DOHH2 (cell line): ENCODE measurements around the gene TSC2.
A peak's percentile ranks its signal among the peaks of the same experiment; 100 is the strongest.

ENCODE experiments used
- H3F3A ChIP-seq: fragments of 200-600 bp; sonication (generic), shearing (Covaris generic); 2 replicates; pipeline ENCODE4 v1.6.0; 2016; ENCODE audit warnings: antibody characterized with exemption, mild to moderate bottlenecking; ENCODE audit not compliant: control insufficient read depth, insufficient read depth
- H3K27ac ChIP-seq: fragments of 200-600 bp; sonication (generic); 2 replicates; pipeline ENCODE4 v1.5.1; 2014; ENCODE audit warnings: low read depth, mild to moderate bottlenecking, low read length, moderate library complexity
- H3K27me3 ChIP-seq: fragments of 200-600 bp; sonication (generic); 2 replicates; pipeline ENCODE4 v1.6.1; 2014; ENCODE audit warnings: mild to moderate bottlenecking, low read length, mixed read lengths; ENCODE audit not compliant: control insufficient read depth
- H3K36me3 ChIP-seq: fragments of 200-600 bp; sonication (generic); 2 replicates; pipeline ENCODE4 v1.6.1; 2014; ENCODE audit warnings: mild to moderate bottlenecking, low read length, moderate library complexity, mixed read lengths; ENCODE audit not compliant: control insufficient read depth
- H3K4me1 ChIP-seq: fragments of 200-600 bp; sonication (generic); 2 replicates; pipeline ENCODE4 v1.6.1; 2014; ENCODE audit warnings: mild to moderate bottlenecking, low read length, mixed read lengths; ENCODE audit not compliant: control insufficient read depth
- H3K4me2 ChIP-seq: fragments of 200-600 bp; sonication (generic); 2 replicates; pipeline ENCODE4 v1.6.0; 2014; ENCODE audit warnings: mild to moderate bottlenecking, low read length, moderate library complexity
- H3K4me3 ChIP-seq: fragments of 200-600 bp; sonication (generic); 2 replicates; pipeline ENCODE4 v1.5.1; 2014; ENCODE audit warnings: mild to moderate bottlenecking, low read length, mixed read lengths
- H3K79me2 ChIP-seq: fragments of 200-600 bp; sonication (generic); 2 replicates; pipeline ENCODE4 v1.6.1; 2014; ENCODE audit warnings: mild to moderate bottlenecking, low read length, mixed read lengths; ENCODE audit not compliant: control insufficient read depth
- H3K9me2 ChIP-seq: fragments of 200-600 bp; sonication (generic); replicated peaks from 2 replicates; pipeline ENCODE4 v1.6.1; 2014; ENCODE audit warnings: mild to moderate bottlenecking, low read length, mixed read lengths; ENCODE audit not compliant: control insufficient read depth
- H3K9me3 ChIP-seq: fragments of 200-600 bp; sonication (generic); 2 replicates; pipeline ENCODE4 v1.6.1; 2014; ENCODE audit warnings: antibody characterized with exemption, low read length, mixed read lengths; ENCODE audit not compliant: control insufficient read depth, insufficient read depth
- H4K20me1 ChIP-seq: fragments of 200-600 bp; sonication (generic); 2 replicates; pipeline ENCODE4 v1.6.0; 2014; ENCODE audit warnings: low read depth, mild to moderate bottlenecking, antibody characterized with exemption, low read length, moderate library complexity; ENCODE audit not compliant: control insufficient read depth, insufficient read depth
- EZH2phosphoT487 ChIP-seq: fragments of 200-600 bp; sonication (generic); IDR thresholded peaks from 2 replicates; pipeline ENCODE4 v1.6.1; 2017; ENCODE audit warnings: borderline replicate concordance, mild to moderate bottlenecking, antibody characterized with exemption, low read length, moderate library complexity, mixed read lengths
- TF ChIP-seq, protein P1 (sequence below): fragments of 200-600 bp; sonication (generic); IDR thresholded peaks from one replicate; pipeline ENCODE4 v1.5.1; 2014; ENCODE audit warnings: antibody characterized with exemption, mild to moderate bottlenecking, low read depth, low read length; ENCODE audit not compliant: poor library complexity, severe bottlenecking

TSC2 gene

DNA sequence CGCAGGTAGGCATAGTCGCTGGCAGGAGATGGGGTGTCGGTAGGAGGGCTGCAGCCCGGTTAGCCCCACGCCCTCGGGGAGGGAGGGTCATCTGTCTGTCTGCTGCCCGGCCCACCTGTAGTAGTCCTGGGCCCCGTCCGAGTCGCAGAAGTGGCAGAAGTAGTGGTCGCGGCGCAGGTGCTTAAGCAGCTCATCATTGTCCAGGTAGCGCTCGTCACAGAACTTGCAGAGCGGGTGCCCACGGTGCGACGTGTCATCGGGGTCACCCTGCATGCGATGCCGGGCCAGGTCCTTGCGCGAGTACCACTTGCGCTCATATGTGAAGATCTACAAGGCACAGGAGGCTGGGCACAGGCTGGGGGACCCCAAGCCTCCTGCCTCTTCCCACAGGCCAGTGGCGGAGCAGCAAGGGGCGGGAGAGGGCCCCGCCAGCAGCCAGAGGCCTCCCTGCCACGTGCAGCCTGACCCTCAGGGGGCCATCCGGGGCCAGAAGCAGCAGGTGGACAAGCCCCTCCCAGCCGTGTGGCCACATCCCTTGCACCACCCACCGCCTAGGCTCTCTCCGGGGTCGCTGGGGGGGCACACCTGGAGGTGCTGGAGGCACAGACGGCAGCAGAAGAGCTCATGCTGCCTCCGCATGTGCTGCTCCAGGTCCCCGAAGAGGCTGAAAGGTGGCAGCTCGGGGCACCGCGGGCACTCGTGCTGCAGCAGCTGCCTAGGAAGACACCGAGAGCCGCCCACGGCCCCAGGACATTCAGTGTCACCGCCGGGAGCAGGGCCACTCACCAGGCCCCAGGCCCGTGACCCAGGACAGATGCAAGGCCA, 45.2 kb upstream of the TSC2 start:
- H3K9me3 ChIP-seq, result no peaks in the 10 kb centered on the region
- H3K27me3 ChIP-seq, result no peaks in the 10 kb centered on the region
- H3K79me2 ChIP-seq, result peaks cover 62% of the 10 kb centered on the region
- no peak overlapping the region for H3K27ac ChIP-seq
- TF ChIP-seq, protein P1, sequence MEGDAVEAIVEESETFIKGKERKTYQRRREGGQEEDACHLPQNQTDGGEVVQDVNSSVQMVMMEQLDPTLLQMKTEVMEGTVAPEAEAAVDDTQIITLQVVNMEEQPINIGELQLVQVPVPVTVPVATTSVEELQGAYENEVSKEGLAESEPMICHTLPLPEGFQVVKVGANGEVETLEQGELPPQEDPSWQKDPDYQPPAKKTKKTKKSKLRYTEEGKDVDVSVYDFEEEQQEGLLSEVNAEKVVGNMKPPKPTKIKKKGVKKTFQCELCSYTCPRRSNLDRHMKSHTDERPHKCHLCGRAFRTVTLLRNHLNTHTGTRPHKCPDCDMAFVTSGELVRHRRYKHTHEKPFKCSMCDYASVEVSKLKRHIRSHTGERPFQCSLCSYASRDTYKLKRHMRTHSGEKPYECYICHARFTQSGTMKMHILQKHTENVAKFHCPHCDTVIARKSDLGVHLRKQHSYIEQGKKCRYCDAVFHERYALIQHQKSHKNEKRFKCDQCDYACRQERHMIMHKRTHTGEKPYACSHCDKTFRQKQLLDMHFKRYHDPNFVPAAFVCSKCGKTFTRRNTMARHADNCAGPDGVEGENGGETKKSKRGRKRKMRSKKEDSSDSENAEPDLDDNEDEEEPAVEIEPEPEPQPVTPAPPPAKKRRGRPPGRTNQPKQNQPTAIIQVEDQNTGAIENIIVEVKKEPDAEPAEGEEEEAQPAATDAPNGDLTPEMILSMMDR, result no peak
- no peak for TF ChIP-seq EZH2phosphoT487
- no peaks in the 10 kb centered on the region for H3K9me2 ChIP-seq
- H3F3A ChIP-seq, result no peaks in the 10 kb centered on the region
- H3K36me3 ChIP-seq, result peaks cover 93% of the 10 kb centered on the region
- H3K4me2 ChIP-seq, result no peak overlapping the region
- peaks cover 27% of the 10 kb centered on the region for H4K20me1 ChIP-seq
- no peak overlapping the region for H3K4me3 ChIP-seq
- H3K4me1 ChIP-seq, result peaks cover 33% of the 10 kb centered on the region

DNA sequence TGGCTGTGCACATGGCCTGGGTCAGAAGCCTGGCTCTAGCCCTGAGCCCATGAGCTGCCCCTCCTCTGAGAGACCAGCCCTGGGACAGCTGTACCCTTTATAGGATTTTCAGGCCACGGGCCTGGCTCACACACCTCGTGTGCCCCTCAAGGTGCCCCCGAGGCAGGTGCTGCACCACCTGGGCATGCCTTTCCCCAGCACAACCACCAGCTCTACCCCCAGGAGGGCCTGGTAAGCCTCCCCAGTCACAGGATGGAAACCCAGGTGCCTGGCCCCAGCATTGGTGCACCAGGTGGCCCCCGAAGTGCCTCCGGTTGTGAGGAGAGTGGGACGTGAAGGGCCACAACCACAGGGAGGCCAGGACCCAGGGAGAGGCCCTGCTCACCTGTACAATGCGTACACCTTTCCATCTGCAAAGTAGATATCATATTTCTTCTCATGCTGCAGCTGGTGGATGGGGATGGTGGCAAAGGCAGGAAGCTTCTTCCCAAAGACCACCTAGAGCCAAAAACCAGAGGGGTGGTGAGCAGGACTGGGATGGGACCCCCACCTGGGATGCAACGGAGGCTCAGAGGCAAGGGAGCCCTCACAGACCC, 44.5 kb upstream of the TSC2 start:
- Histone ChIP-seq H3K36me3 (peaks cover 93% of the 10 kb centered on the region), H3K79me2 (peaks cover 69% of the 10 kb centered on the region), H3F3A (no peaks in the 10 kb centered on the region), H3K27ac (no peak overlapping the region), H3K4me2 (no peak overlapping the region), H3K9me3 (no peaks in the 10 kb centered on the region), H3K4me1 (peaks cover 40% of the 10 kb centered on the region), H3K4me3 (no peak overlapping the region), H3K27me3 (no peaks in the 10 kb centered on the region), H3K9me2 (no peaks in the 10 kb centered on the region), H4K20me1 (peaks cover 34% of the 10 kb centered on the region)
- TF ChIP-seq, protein P1, result no peak
- TF ChIP-seq EZH2phosphoT487, result no peak

DNA sequence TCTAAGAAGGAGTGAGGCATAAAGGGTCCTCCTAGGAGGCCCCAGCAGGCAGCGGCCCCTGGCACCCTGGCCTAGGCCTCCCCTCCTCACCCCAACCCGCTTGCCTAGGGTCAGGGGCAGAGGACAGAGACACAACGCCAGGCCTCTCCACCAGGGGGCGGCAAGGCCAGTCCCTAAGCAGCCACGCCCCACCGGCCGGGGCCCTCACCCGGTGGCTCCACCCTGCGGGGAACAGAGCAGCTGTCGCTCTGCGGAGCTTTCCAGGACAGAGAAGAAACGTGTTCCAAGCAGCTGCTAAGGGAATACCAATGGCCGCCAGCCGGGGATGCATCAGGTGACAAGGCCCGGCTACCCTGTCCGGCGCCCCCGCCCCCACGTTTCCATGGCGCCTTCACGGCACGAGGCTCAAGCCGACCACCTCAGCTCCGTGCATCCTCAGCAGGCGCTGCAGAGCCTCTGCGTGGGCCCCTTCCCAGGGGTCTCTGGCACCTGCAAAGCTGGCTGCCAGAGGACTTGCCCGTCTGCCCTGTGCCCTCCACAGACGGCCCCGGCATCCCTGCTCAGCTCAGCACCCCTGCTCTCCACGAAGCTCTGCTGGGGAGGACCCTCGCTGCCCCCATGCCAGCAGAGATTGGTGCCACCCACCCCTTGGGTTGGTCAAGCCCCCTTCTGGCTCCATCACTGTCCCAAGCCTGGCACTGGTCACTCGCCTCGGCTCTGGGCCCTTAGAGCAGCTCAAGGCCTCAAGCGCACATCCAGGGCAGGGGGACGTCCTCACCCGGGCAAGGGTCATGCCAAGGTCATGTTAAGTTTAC, 43.8 kb upstream of the TSC2 start:
- no peaks in the 10 kb centered on the region for H3K27me3 ChIP-seq
- H3K9me2 ChIP-seq, result no peaks in the 10 kb centered on the region
- no peak overlapping the region for H3K4me3 ChIP-seq
- peak overlapping the region; percentile 41 for H3K4me2 ChIP-seq
- H3K27ac ChIP-seq, result no peak overlapping the region
- TF ChIP-seq EZH2phosphoT487, result no peak
- TF ChIP-seq, protein P1, result peak; percentile 99
- peaks cover 93% of the 10 kb centered on the region for H3K36me3 ChIP-seq
- peaks cover 38% of the 10 kb centered on the region for H4K20me1 ChIP-seq
- H3K79me2 ChIP-seq, result peaks cover 76% of the 10 kb centered on the region
- H3K9me3 ChIP-seq, result no peaks in the 10 kb centered on the region
- H3F3A ChIP-seq, result no peaks in the 10 kb centered on the region
- peaks cover 43% of the 10 kb centered on the region for H3K4me1 ChIP-seq
